Left lung (tissue), 10 donors: Measurements from ENCODE around the gene ALG12. TPM values are rescaled to one million over a fixed set of nuclear protein-coding genes. Genes with fewer than 3 reads are reported as not detected.

Source experiments
- ATAC-seq: fragments of 200-7000 bp; cut with Tn5 transposase; one replicate; pipeline ENCODE4 v1.9.1; 2020; ENCODE audit warnings: moderate library complexity
- DNase-seq, 4 donors: peaks; one replicate each; pipeline ENCODE4 v3.0.0-alpha.2; 2013 to 2020
- H3K27ac ChIP-seq, 2 donors: fragments of 200-600 bp; sonication (generic) in 1 of 2; one replicate each; pipeline versions ENCODE4 v1.5.0 to v1.8.0; 2020 to 2021
- H3K27me3 ChIP-seq, 2 donors: fragments of 200-600 bp; sonication (generic) in 1 of 2; one replicate each; pipeline versions ENCODE4 v1.5.0 to v1.8.0; 2020 to 2021
- H3K36me3 ChIP-seq, 2 donors: fragments of 200-600 bp; sonication (generic) in 1 of 2; one replicate each; pipeline versions ENCODE4 v1.5.0 to v1.8.0; 2020 to 2021
- H3K4me1 ChIP-seq, 2 donors: fragments of 200-600 bp; one replicate each; pipeline ENCODE4 v1.8.0; 2021
- H3K4me3 ChIP-seq, 2 donors: fragments of 200-600 bp; sonication (generic) in 1 of 2; one replicate each; pipeline versions ENCODE4 v1.5.0 to v1.8.0; 2020 to 2021; ENCODE audit warnings: mild to moderate bottlenecking in 1 of 2
- H3K9me3 ChIP-seq, 2 donors: fragments of 200-600 bp; sonication (generic) in 1 of 2; one replicate each; pipeline versions ENCODE4 v1.5.0 to v1.8.0; 2020 to 2021
- CTCF ChIP-seq, 2 donors: fragments of 200-600 bp; sonication (generic) in 1 of 2; IDR thresholded peaks; one replicate each; pipeline versions ENCODE4 v1.5.0 to v1.8.0; 2021; ENCODE audit warnings: antibody characterized with exemption in 2 of 2
- intact Hi-C, 2 donors: fragments of 100-400 bp; cut with DNase I; formaldehyde crosslinking; loops; one replicate each; pipeline versions ENCODE4 v1.11.2 to v1.14.2; 2022
- polyA plus RNA-seq, 6 donors: library from polyadenylated mRNA; unstranded; fragments of 120-200 nt; gene quantifications; one replicate each; pipeline ENCODE4 v1.2.1, GENCODE V29; 2013; ENCODE audit not compliant: insufficient read length in 6 of 6
- total RNA-seq, 2 donors: library from RNA; stranded (reverse); fragmentation: NEBNext Ultra II Directional; extraction: Animal tissue kit (Norgen Biotek cat#: 25700); gene quantifications; one replicate each; pipeline ENCODE4 v1.2.1, GENCODE V29; 2021
- donor health status: DM: no; HTN: yes; CAD: no.
- donor health status: DM: no; HTN: no; CAD: no.

ALG12 gene
- total and polyA plus RNA-seq, 8 donors = 16.4 to 35.2 (median 24.7) TPM

DNA sequence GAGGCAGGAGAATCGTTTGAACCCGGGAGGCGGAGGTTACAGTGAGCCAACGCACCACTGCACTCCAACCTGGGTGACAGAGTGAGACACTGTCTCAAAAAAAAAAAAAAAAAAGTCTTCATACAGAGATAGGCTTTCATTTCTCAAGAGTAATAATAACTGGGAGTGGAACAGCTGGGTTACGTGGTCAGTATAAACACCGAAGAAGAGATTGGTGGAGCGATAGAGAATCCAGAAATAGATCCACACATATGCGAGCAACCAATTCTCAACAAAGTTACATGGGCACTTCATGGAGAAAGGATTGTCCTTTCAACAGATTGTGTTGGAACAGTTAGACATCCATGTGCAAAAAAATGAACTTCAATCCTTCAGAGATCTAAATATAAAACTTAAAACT, 40.0 kb downstream of the ALG12 start:
- Histone ChIP-seq H3K9me3 (no peaks in the 10 kb centered on the region), H3K27ac (no peak overlapping the region), H3K4me3 (no peak overlapping the region), H3K4me1 (no peaks in the 10 kb centered on the region), H3K36me3 (peaks cover 0 to 7% of the 10 kb centered on the region in 2 donors), H3K27me3 (no peaks in the 10 kb centered on the region)
- intact Hi-C loops = no loop called here
- TF ChIP-seq CTCF (IDR thresholded peaks at IDR 0.05) = no peak
- DNase-seq (no peak), ATAC-seq (no peak)

- Histone ChIP-seq H3K27me3 (no peaks in the 10 kb centered on the region), H3K4me3 (no peak overlapping the region), H3K36me3 (peaks cover 0 to 7% of the 10 kb centered on the region in 2 donors), H3K4me1 (no peaks in the 10 kb centered on the region), H3K27ac (no peak overlapping the region), H3K9me3 (no peaks in the 10 kb centered on the region)
- intact Hi-C loops = no loop called here
- ATAC-seq (no peak), DNase-seq (no peak)
- no peak for TF ChIP-seq CTCF (IDR thresholded peaks at IDR 0.05)
Measured at GRCh38 chr22:49877642-49878041, 40.6 kb downstream of the ALG12 start.

- intact Hi-C loops = no loop called here
- ATAC-seq (no peak), DNase-seq (no peak)
Measured at GRCh38 chr22:49873228-49873940, 44.9 kb downstream of the ALG12 start.

DNA sequence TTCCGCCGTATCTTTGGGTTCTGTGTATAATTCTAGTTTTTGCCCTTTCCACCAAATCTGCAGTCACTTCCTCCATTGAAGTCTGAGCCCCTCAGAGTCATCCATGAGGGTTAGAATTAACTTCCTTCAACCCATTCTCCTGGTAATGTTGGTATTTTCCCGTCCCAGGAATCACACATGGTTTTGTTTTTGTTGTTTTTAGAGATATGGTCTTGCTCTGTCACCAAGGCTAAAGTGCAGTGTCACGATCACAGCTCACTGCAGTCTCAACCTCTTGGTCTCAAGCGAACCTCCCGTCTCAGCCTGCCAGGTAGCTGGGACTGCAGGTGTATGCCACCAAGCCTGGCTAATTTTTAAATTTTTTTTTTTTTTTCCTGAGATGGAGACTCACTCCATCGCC, 45.9 kb downstream of the ALG12 start:
- Histone ChIP-seq H3K36me3 (peaks cover 0 to 5% of the 10 kb centered on the region in 2 donors), H3K27me3 (no peaks in the 10 kb centered on the region), H3K9me3 (peaks cover 0 to 9% of the 10 kb centered on the region in 2 donors), H3K27ac (no peak overlapping the region), H3K4me1 (no peaks in the 10 kb centered on the region), H3K4me3 (no peak overlapping the region)
- ATAC-seq (no peak), DNase-seq (no peak)
- TF ChIP-seq CTCF (IDR thresholded peaks at IDR 0.05) = no peak
- intact Hi-C loops = no loop called here

More at GRCh38 chr22:49873228-49873940, 44.9 kb downstream of the ALG12 start:
- Histone ChIP-seq H3K4me3 (no peak overlapping the region), H3K27me3 (no peaks in the 10 kb centered on the region), H3K9me3 (peaks cover 0 to 8% of the 10 kb centered on the region in 2 donors), H3K27ac (no peak overlapping the region), H3K4me1 (no peaks in the 10 kb centered on the region), H3K36me3 (peaks cover 0 to 7% of the 10 kb centered on the region in 2 donors)
- TF ChIP-seq CTCF (IDR thresholded peaks at IDR 0.05) = no peak

GRCh38 chr22:49871482-49871881, 46.8 kb downstream of the ALG12 start:
- no peak for DNase-seq
- intact Hi-C loops = no loop called here
- no peak for TF ChIP-seq CTCF (IDR thresholded peaks at IDR 0.05)
- peaks cover 0 to 18% of the 10 kb centered on the region in 2 donors for H3K9me3 ChIP-seq
- H3K27ac ChIP-seq = no peak overlapping the region
- H3K4me3 ChIP-seq = no peak overlapping the region
- H3K4me1 ChIP-seq = no peaks in the 10 kb centered on the region
- ATAC-seq = no peak
- H3K27me3 ChIP-seq = no peaks in the 10 kb centered on the region
- H3K36me3 ChIP-seq = peaks cover 0 to 13% of the 10 kb centered on the region in 2 donors
